Activated naive CD8-positive, alpha-beta T cell treated with anti-CD3 and anti-CD28 coated beads for 36 hours (primary cell): ENCODE results near the gene FBXL20. TPM values are rescaled to one million over a fixed set of nuclear protein-coding genes. Genes with fewer than 3 reads are reported as not detected.

Experiments
- DNase-seq: peaks from one replicate; pipeline ENCODE4 v3.0.0; 2021
- H3K27ac Mint-ChIP-seq: one replicate; pipeline ENCODE4 v1.8.0; 2022; ENCODE audit warnings: mild to moderate bottlenecking, moderate library complexity, mixed read lengths
- H3K27me3 Mint-ChIP-seq: one replicate; pipeline ENCODE4 v1.8.0; 2022; ENCODE audit warnings: mild to moderate bottlenecking, mixed read lengths
- H3K36me3 Mint-ChIP-seq: one replicate; pipeline ENCODE4 v1.8.0; 2021; ENCODE audit warnings: mild to moderate bottlenecking, mixed read lengths
- H3K4me1 Mint-ChIP-seq: one replicate; pipeline ENCODE4 v1.8.0; 2021; ENCODE audit warnings: mixed read lengths
- H3K4me3 Mint-ChIP-seq: one replicate; pipeline ENCODE4 v1.8.0; 2022; ENCODE audit warnings: mild to moderate bottlenecking, moderate library complexity, mixed read lengths
- H3K9me3 Mint-ChIP-seq: one replicate; pipeline ENCODE4 v1.8.0; 2022; ENCODE audit warnings: mixed read lengths
- total RNA-seq, 2 experiments: library from RNA; stranded (reverse); gene quantifications; one replicate each; pipeline ENCODE4 v1.2.3, GENCODE V29; 2021

FBXL20 gene
- total RNA-seq, 2 experiments from 2014 or later: 15.7 to 16.3 TPM

DNA sequence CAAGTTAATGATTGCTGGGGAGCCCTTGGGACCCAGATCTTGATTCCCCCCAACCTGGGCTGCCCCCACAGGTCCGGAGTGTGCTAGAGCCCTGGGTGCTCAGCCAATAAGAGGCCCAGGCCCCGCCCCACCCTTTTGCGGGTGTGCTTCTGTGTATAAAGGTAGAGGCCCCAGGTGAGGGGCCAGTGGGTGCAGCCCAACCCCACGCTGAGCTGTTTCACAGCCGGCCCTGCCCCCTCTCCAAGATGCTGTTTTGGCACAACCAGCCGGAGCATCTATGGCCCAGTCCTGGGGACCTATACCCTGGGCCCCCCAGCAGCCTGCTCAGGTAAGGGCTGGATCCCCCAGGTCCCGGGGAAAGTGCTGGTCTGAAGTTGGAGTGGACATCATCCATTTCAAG, 163.8 kb downstream of the FBXL20 start:
- Mint-ChIP-seq H3K9me3 (no peaks in the 10 kb centered on the region), H3K4me1 (peaks cover 22% of the 10 kb centered on the region), H3K36me3 (no peaks in the 10 kb centered on the region), H3K27me3 (no peaks in the 10 kb centered on the region), H3K27ac (no peak overlapping the region), H3K4me3 (no peak overlapping the region)
- DNase-seq: no peak

DNA sequence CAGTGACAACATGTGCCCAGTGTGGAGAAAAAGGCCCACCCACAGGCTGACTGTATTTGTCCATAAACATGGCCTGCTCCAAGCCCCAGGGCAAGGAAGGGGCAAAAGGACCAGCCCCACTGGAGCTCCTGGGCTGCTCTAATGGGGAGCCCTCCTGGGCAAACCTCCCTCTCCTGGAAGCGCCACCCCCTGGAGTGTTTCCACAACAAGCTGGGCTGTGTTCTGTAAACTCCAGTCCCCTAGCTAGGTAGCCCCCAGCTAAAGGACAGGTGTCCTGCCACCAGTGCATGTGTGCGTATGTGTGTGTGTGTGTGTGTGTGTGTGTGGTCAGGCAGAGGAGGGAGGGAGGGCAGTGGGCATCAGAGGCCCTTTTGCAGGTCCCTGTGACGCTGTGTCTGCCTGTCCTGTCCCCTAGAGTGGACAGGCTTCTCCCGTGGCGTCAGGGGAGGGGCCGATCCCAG, 164.4 kb downstream of the FBXL20 start:
- no peak overlapping the region for H3K4me3 Mint-ChIP-seq

DNA sequence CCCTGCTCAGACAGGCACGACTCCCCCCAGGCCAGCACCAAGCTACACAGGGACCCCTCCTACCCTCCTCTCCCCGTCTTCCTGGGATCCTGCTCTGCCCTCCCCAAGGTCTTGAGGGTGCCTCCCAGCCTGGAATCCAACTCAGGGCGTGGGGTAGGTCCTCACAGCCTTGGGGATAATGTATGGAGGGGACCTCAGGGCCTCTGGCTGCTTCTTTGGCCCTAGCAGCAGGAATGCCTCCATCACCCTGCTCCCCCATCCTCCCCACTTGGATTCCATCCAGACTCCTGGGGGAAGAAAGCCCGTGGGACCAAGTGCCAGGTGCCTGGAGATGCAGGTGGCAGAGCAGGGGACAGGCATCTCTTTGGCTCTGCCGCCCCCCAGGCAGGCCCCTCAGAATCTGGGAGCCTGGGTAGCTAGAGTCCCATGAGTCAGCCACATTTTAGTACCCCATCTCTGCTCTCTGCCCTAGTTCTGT, 164.9 kb downstream of the FBXL20 start:
- peaks cover 30% of the 10 kb centered on the region for H3K4me1 Mint-ChIP-seq
- DNase-seq: no peak
- no peaks in the 10 kb centered on the region for H3K9me3 Mint-ChIP-seq
- H3K36me3 Mint-ChIP-seq: no peaks in the 10 kb centered on the region
- H3K27me3 Mint-ChIP-seq: peaks cover 10% of the 10 kb centered on the region
- H3K27ac Mint-ChIP-seq: no peak overlapping the region
- no peak overlapping the region for H3K4me3 Mint-ChIP-seq

More for the DNA sequence above, 164.4 kb downstream of the FBXL20 start:
- Mint-ChIP-seq H3K4me1 (peaks cover 26% of the 10 kb centered on the region), H3K36me3 (no peaks in the 10 kb centered on the region), H3K27ac (no peak overlapping the region), H3K9me3 (no peaks in the 10 kb centered on the region), H3K27me3 (peaks cover 5% of the 10 kb centered on the region)
- no peak for DNase-seq

DNA sequence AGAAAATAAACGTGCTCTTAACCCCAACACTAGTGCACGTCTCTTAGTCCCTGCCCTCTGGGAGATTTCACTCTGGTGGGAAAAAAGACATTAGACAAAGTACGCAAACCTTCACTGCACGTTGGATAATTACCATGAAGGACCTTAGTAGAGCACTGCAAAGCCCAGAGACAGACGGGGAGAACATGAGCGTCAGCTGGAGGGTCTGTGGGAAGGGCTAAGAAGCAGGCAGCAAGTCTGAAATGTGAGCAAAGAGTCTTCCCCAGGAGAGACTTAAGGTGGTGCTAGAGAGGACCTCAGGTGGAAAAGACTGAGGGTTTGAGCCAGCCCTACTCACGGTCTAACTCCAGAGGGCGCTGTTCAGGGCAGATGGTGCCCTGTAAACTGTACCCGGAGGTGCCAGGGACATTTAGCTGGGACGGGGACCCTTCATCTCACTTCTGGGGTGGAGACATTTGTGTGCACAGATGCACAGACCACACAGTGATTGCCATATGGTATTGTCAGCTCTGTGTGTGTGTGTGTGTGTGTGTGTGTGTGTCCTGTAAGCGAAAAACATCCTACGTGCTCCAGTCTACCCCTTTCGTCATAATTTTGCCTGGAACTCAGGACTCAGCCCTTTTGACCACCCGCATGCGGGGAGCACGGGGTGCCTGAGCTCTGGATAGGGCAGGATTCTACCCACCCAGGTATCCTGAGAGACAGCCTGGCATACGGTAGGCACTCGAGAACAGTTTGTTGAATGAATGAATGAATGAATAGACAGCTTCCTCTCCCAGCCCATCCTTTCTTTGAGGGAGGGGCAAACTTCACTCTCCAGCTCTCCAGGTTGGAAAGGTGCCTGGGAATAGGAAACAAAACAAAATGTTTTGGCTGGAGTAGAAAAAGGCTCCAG, 165.6 kb downstream of the FBXL20 start:
- H3K4me3 Mint-ChIP-seq: no peak overlapping the region
- H3K27ac Mint-ChIP-seq: no peak overlapping the region
- peak; percentile 53 for DNase-seq
- peaks cover 11% of the 10 kb centered on the region for H3K27me3 Mint-ChIP-seq
- no peaks in the 10 kb centered on the region for H3K36me3 Mint-ChIP-seq
- H3K9me3 Mint-ChIP-seq: no peaks in the 10 kb centered on the region
- peaks cover 34% of the 10 kb centered on the region for H3K4me1 Mint-ChIP-seq

DNA sequence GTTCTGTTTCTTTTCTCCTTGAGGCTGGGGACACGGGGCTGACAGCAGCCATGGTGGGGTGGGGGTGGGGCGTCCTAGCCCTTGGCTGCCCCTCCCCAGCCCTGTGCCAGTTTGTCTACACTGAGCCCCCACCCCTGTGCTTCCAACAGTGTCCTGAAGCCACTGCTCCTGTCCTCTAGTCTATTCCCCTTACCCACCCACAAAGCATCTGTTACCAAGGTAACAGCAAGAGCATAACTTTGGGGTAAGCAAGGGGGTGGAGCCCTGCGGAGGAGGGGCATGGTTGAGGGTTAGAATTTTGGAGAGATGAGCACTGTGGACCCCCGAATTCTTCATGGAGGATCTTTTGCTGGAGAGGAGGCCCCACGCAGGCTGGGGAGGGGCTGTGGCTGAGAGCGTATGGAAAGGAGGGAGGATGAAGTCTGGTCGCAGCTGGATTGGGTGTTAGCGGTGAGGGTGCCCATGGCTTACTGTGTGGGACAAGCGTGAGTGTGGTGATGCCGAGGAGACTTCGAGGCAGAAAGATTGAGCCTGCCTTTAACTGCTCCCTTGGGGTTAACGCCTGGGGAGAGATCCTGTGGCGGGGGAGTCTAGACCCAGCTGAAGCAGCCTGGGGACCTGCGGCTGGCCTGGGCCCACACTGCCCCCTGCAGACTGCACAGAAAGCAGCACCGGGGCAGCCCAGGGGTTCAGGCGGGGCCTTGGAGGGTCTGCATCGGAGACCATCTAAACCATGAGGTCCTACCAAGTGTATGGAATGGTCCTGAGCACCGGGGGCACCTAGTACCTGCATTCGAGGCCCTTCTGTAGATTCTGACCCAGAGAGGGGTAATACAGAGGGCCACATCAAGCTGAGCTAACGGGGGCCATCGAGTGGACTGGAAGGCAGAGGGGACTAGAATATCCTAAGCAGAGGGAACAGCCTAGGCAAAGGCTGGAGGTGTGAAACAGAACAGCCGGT, 169.6 kb downstream of the FBXL20 start:
- H3K4me3 Mint-ChIP-seq: peak overlapping the region; percentile 53
- no peaks in the 10 kb centered on the region for H3K36me3 Mint-ChIP-seq
- H3K4me1 Mint-ChIP-seq: peaks cover 13% of the 10 kb centered on the region
- no peaks in the 10 kb centered on the region for H3K9me3 Mint-ChIP-seq
- DNase-seq: peak; percentile 63
- peaks cover 31% of the 10 kb centered on the region for H3K27me3 Mint-ChIP-seq
- H3K27ac Mint-ChIP-seq: peak overlapping the region; percentile 3

DNA sequence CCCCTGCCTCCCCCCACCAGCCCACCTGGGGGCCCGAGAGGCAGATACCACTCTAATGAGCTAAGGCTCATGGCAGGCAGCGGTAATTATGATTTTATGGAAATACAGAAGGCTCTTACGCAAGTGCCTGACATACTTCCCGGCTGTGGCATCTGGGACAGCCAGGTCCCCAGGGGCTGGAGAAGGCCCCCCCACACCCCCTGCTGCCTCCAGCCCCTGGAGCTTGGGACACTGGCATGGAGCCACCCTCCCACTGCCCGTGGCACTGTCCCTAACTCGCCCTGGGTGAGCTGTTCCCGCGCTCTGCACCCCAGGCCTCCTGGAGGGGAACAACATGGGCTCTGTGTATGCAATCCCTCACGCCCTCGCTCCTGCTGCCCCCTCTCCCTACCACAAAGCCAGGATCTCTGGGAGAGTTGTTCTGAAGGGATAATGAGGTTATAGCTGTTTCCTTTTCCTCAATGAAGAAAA, 170.3 kb downstream of the FBXL20 start:
- no peak overlapping the region for H3K27ac Mint-ChIP-seq
- H3K4me3 Mint-ChIP-seq: no peak overlapping the region
- no peaks in the 10 kb centered on the region for H3K36me3 Mint-ChIP-seq
- no peak for DNase-seq
- no peaks in the 10 kb centered on the region for H3K9me3 Mint-ChIP-seq
- peaks cover 16% of the 10 kb centered on the region for H3K4me1 Mint-ChIP-seq
- H3K27me3 Mint-ChIP-seq: peaks cover 36% of the 10 kb centered on the region

DNA sequence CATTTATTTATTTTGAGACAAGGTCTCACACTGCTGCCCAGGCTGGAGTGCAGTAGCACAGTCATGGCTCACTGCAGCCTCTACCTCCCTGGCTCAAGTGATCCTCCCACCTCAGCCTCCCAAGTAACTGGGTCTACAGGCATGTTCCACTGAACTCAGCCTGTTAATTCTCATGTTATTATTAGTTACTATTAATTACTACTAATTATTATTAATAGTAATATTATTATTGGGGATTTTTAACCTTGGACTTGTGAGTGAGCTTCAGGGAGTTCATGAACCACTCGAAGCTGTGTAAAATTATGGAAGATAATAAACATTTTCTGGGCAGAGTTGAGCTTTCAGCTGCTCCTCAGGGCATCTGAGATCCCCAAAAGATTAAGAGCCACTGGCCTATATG, 171.1 kb downstream of the FBXL20 start:
- H3K27me3 Mint-ChIP-seq: peaks cover 40% of the 10 kb centered on the region
- no peaks in the 10 kb centered on the region for H3K36me3 Mint-ChIP-seq
- peaks cover 17% of the 10 kb centered on the region for H3K4me1 Mint-ChIP-seq
- no peak overlapping the region for H3K27ac Mint-ChIP-seq
- DNase-seq: no peak
- no peak overlapping the region for H3K4me3 Mint-ChIP-seq
- H3K9me3 Mint-ChIP-seq: no peaks in the 10 kb centered on the region

DNA sequence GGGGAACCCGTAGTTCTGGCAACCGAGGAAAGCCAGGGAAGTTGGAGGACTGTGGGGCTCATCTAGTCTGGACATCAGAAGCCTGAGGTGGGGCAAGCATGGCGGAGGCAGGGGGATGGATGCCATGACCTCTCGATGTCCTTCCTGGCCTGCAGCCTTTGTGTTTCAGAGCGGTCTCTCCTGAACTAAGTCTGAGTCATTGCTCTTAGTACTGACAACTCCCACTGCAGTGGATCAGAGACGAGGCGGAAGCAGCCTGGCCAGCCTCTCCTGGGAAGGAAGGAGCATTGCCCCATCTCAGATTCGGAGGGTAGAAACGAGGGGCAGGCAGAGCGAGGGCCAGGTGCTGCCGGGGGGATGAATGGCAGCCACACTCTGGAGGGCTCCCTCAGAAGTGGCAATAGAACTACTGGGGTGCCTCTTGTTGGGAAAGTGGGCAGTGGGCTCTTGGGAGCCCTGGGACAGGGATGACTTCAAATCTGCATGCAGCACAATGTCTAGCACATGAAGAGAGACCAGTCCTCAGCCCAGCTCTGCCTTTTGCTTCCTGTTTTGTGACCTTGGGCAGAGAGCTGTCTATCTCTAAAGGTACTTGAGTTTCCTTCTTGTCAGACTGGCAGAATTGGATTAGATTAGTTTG, 172.0 kb downstream of the FBXL20 start:
- no peak for DNase-seq
- no peak overlapping the region for H3K4me3 Mint-ChIP-seq
- no peaks in the 10 kb centered on the region for H3K9me3 Mint-ChIP-seq
- peaks cover 19% of the 10 kb centered on the region for H3K4me1 Mint-ChIP-seq
- H3K27me3 Mint-ChIP-seq: peaks cover 45% of the 10 kb centered on the region
- no peaks in the 10 kb centered on the region for H3K36me3 Mint-ChIP-seq
- H3K27ac Mint-ChIP-seq: no peak overlapping the region

DNA sequence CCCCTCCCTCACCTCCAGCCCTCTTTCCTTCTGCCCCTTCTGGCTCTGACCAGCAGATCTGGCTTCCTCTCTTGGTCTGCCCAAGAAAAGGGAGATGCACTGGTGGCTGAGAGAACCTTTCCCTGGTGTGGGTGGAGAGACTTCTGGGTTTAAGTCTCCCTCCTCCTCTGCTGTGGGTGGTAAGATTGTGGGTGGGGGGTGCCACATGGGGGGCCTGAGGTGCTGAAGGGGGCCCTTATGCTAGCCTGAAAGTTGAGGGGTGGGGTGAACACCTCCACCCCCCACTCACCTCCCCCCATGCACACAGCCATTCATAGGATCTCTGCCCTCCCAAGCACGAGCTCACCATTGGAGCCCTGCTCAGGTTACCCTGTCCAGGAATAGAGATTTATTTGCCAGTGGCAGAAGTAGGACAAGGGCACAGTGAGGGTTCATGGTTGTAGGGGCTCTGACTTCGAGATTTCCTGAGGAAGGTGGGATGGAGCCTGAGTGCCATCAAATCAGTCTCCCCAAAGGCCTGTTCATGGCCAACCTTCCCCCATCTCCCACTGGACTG, 174.0 kb downstream of the FBXL20 start:
- Mint-ChIP-seq H3K27me3 (peaks cover 56% of the 10 kb centered on the region), H3K27ac (no peak overlapping the region), H3K4me1 (peaks cover 19% of the 10 kb centered on the region), H3K4me3 (no peak overlapping the region), H3K36me3 (no peaks in the 10 kb centered on the region), H3K9me3 (no peaks in the 10 kb centered on the region)
- no peak for DNase-seq

DNA sequence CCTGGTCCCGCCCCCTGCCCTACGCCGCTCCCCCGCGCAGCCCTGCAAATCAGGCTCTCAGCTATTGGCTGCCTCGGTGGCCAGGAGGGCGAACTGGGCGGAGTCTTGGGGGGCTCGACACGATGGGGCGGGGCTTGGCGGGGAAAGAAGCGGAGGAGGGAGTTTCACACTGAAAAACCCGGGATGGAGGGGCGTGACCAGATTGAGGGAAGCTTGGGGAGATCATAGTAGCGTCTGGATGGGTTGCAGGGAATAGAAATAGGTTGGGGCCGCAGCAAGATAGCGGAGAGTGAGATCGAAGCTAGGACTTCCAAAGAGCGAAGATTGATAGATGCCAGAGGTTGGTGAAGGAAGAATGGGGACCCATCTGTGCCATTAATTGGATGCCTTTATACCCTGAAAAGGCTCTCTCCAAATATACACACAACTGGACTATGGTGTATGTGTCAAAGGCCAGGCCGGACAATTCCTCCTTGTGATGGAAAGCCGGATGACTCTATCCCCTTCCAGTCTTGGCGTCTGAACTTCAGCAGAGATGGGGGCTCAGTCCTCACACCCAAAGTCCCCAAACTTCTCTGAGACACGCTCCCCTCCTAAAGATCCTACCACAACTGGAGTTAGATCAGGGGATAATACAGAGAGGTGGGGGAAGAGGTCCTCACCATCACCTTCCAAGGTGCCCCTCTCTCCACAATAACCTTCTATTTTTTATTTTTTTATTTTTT, 175.3 kb downstream of the FBXL20 start:
- H3K4me3 Mint-ChIP-seq: peak overlapping the region; percentile 81
- H3K36me3 Mint-ChIP-seq: no peaks in the 10 kb centered on the region
- H3K27ac Mint-ChIP-seq: no peak overlapping the region
- peak; percentile 79 for DNase-seq
- no peaks in the 10 kb centered on the region for H3K9me3 Mint-ChIP-seq
- peaks cover 45% of the 10 kb centered on the region for H3K27me3 Mint-ChIP-seq
- peaks cover 7% of the 10 kb centered on the region for H3K4me1 Mint-ChIP-seq

DNA sequence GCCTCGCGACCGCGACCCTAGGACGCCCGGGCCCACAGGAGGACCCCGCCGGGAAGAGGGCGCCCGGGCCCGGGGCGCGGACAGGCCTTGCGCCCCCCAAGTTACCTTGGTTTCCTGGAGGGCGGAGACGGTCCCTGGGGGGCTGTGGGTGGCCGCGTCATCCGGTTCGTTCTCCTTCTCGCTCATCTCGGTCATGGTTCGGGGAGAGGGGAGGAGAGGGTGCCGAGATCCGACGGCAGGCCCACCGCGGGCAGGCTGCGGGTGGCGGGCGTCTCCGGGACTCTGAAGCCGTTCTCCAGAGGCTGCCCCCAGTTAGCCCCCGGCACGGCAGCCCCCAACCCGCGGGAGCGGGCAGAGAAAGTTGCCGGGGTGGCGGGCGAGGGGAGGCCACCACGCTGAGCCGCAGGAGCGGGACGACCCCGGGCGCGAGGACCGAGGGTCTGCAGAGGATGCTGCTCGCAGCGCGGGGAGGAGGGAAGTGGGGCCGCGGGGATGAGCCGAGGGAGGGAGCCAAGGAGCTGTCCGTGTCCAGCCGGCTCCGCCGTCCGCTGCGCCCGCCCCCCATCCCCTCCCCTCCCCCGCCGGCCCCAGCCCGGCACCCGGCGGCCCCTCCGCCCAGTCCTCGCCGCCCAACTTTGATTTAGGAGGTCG, 176.0 kb downstream of the FBXL20 start, which contains the start of gene STAC2:
Gene STAC2 (minus strand): TSS at position 638 of the 651 bp plus-strand sequence. CDS start 443 bp downstream, at position 195.
- DNase-seq: no peak
- Mint-ChIP-seq H3K27me3 (peaks cover 45% of the 10 kb centered on the region), H3K27ac (no peak within 1 kb of the TSS)

DNA sequence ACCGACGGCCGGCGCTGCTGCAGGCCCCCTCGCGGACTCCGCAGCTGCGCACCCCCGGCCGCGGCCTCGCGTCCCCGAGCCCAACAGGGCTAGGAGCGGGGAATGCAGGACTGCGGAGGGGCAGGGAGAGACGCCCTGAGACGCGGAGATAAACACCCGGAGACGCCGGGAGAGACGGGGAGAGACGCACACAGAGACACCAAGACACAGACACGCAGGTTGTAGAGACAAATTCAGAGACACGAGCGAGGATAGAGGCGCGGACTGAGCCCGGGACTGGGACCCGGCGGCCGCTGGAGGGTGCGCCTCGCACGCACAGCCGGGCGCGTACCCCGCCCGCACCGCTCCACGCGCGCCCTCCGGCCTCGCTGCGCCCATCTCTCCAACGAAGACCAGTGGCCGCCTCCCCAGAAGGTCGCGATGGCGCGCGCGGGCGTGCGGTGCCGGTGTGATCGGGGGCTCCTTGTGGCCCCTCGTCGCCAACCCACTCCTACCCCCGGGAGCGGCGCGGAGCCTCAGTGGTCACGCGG, 176.6 kb downstream of the FBXL20 start:
- peaks cover 45% of the 10 kb centered on the region for H3K27me3 Mint-ChIP-seq
- H3K4me1 Mint-ChIP-seq: peaks cover 7% of the 10 kb centered on the region
- peak overlapping the region; percentile 72 for H3K4me3 Mint-ChIP-seq
- no peak overlapping the region for H3K27ac Mint-ChIP-seq
- no peaks in the 10 kb centered on the region for H3K9me3 Mint-ChIP-seq
- no peak for DNase-seq
- no peaks in the 10 kb centered on the region for H3K36me3 Mint-ChIP-seq

More for the DNA sequence above, 176.0 kb downstream of the FBXL20 start, which contains the start of gene STAC2:
- peaks cover 7% of the 10 kb centered on the region for H3K4me1 Mint-ChIP-seq
- no peaks in the 10 kb centered on the region for H3K9me3 Mint-ChIP-seq
- no peaks in the 10 kb centered on the region for H3K36me3 Mint-ChIP-seq
- peak within 1 kb of the TSS; percentile 81 for H3K4me3 Mint-ChIP-seq
